Right lung (tissue), 5 donors: Measurements from ENCODE around the gene INPP5A. TPM values are rescaled to one million over a fixed set of nuclear protein-coding genes. Genes with fewer than 3 reads are reported as not detected.
"Not testable (repeated sequence)": the region's sequence is repeated elsewhere in the genome, so short reads cannot be mapped to it uniquely, and the experiment has no call there.

ENCODE experiments used
- DNase-seq, 2 donors: peaks; one replicate each; pipeline ENCODE4 v3.0.0-alpha.2; 2013
- polyA plus RNA-seq, 5 donors: library from polyadenylated mRNA; unstranded; fragments of 120-200 nt; gene quantifications; one replicate each; pipeline versions ENCODE4 v1.2.1 to v1.2.3, GENCODE V29; 2013; ENCODE audit warnings: inconsistent platforms in 1 of 5, low replicate concordance in 1 of 5; ENCODE audit not compliant: insufficient read length in 5 of 5, insufficient read depth in 1 of 5

The INPP5A gene
- polyA plus RNA-seq, 5 donors: 27.7 to 41.7 (median 35.5) TPM

GRCh38 chr10:132560241-132560731 is 22.7 kb downstream of the INPP5A start:
- no peak for DNase-seq

- no peak for DNase-seq
These were observed 24.8 kb downstream of the INPP5A start for GRCh38 chr10:132562177-132562915.

GRCh38 chr10:132562916-132563456 is 25.4 kb downstream of the INPP5A start:
- no peak for DNase-seq

DNA sequence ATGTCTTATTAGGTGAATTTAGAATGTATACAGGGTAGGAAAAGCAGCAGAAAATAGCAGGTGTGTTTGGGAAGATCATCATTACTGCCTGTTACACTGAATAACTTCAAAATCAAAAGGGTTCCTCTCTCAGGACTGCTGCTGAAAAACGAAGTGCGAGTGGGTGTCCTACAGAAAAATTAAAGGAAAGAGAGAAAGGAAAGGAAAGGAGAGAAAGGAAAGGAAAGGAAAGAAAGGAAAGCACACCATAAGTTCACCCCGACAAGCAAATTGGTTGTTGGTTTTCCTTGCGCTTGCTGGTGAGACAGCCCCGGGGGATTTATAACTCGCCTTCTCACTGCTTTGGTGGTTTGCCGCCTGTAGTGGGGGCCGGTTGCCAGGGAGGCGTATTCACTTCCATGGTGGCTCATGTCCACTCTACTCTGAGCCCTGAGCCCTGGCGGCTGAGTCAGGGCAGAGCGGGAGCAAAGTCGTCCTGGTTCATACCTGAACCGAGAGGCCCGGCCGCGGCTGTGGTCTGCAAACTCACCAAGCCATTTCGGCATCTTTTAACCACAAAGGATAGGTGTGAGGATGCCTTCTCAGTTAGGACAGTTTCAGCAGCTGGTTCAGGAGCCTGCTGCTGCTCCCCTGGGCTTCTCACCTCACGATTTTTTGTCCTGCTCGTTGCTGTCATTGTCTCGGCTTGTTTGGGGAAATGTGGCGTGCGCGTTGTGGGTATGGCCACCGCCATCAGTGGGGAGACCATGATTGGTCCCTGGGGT is 26.1 kb downstream of the INPP5A start:
- DNase-seq: no peak

GRCh38 chr10:132564249-132564605 is 26.6 kb downstream of the INPP5A start:
- DNase-seq: no peak

DNA sequence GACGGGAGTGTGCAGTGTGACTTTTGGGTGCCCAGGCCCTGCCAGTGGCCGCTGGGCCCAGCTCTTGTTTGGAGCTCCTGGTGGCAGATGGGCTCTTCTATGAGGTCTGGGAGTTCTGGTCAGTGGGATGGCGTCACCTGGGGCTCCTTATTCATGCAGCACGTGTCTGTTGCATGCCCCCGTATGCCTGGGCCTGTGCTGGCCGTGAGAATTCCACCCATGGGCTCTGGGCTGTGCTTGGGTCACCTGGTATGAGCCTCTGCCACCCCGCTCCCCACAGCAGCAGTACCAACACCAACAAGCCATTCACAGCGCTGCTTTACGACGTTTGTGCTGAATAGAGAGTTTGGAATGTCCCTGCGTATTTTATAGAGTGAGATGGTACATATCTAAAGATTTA is 27.1 kb downstream of the INPP5A start:
- DNase-seq: no peak

DNA sequence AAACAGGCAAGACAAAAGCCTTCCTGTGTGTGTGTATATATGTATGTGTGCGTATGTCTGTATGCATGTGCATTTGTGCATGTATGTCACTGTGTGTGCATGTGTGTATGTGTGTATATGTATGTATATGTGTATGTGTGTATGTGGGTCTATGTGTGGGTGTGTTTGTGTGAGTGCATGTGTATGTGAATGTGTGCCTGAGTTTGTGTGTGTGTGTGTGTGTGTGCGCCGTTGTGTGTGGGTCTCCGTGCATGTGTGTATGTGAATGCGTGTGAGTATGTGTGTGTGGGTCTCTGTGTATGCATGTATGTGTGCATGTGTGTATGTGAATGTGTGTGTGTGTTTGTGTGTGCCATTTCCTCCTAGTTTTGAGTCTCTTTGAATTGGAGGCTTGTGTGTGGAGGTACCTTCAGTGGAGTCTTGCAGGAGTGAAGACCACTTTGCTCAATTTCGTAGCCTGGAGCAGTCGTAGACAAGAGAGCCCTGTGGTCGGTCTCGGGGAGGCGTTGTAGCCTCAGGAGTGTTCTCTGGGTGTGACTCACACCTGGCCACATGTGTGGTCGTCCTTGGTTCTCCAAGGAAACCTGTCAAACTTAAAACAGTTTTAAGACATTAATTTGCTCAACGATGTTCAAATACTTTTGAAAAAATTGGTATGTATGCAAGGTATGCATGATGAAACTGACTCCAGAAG is 28.1 kb downstream of the INPP5A start:
- no peak for DNase-seq

DNA sequence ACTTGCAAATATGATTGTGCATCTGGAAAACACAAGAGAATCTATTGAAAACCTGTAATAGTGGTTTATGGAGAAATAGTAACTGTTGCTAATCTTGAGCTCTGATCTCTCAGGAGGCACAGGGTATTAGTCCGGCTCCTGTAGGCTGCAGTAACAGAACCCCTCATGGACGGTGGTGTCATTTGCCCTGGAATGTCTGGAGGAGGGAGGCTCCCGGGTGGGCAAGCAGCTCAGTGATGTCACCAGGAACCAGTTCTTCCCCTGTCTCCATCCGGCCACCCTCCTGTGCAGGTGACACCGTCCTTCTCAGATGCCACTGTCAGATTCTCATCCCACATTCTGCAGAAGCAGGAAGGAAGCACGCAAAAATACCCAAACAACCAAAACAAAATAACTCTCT is 29.3 kb downstream of the INPP5A start:
- DNase-seq: no peak

DNA sequence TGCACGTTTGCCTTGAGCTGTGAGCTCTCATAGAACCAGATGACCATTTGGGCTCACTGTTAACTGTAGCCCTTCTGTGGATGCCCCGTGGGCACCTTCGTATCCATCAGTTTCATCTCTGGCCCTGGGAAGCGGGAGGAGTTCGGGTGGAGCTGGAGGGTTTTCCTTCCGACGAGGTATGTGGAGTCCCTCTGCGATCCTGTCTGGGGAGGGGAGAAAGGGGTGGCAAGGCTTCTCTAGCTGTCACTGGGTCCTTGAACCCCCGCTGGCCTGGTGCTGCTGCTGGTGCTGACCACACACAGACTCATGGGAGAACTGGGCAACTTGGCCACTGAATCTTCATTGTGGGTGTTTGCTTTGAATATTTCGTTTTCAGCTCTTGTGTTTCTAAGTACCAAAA is 32.7 kb downstream of the INPP5A start:
- no peak for DNase-seq

- no peak for DNase-seq
These were observed 33.4 kb downstream of the INPP5A start for GRCh38 chr10:132570771-132571649.

DNA sequence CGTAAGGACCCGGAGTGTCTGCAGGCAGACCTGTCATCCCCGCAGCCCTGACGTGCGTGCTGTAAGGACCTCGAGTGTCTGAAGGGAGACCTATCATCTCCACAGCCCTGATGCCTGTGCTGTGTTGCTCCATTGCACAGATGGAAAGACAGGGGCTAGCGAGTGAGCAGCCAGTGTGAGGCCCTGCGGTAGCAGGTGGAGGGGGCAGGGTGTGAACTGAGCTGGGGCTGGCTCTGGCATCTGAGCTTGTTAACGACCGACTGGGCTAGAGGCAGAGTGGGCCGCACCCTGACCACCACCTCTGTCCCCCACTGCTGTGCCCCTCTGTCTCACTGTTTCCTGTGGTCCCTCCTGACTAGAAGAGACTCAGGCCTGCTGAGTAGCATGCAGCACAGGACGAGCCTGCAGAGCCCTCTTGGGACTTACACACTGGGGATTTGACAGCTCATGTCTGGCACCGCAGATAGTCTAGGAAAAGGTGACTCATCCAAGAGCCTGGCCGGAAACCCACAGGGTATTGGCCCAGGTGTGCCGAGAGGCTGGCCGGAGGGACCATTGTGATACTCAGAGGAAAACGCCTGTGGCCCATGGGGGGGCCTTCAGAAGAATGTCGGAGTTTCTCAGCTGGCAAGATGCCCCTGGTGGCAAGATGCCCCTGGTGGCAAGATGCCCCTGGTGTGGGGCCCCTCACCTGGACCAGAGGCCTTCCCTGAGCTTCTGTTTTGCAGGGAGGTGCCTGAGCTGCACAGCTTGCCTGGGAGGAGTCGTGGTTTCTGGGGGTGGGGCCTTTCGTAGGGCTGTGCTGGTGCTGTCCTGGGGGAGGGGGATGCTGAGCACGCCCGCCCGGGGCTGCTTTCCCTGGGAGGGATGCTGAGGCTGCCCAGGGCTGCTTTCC is 34.3 kb downstream of the INPP5A start:
- no peak for DNase-seq

DNA sequence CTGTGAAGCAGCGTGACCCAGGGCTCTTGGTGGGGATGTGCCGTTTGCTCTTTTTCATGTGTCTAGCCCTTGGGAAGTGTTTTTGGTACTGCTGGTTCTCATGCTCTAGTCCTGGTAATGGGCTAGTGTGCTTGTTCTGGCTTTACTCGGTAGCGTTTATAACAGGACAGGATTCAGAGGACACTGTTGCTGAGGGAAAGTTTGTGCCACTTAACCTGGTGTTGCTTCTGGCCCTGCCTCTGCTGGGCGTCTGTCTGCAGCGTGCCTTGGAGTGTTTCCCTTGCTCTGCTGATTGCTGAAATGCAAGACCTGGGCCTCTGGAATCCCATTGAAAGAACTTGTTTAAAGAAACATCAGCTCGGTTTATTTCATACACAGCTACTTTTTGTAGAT is 35.0 kb downstream of the INPP5A start:
- no peak for DNase-seq

DNA sequence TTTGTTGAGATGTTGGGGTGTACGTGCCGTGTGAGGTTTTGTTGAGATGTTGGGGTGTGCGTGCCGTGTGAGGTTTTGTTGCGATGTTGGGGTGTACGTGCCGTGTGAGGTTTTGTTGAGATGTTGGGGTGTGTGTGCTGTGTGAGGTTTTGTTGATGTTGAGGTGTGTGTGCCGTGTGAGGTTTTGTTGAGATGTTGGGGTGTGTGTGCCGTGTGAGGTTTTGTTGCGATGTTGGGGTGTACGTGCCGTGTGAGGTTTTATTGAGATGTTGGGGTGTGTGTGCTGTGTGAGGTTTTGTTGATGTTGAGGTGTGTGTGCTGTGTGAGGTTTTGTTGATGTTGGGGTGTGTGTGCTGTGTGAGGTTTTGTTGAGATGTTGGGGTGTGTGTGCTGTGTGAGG is 35.4 kb downstream of the INPP5A start:
- DNase-seq: not testable (repeated sequence)

DNA sequence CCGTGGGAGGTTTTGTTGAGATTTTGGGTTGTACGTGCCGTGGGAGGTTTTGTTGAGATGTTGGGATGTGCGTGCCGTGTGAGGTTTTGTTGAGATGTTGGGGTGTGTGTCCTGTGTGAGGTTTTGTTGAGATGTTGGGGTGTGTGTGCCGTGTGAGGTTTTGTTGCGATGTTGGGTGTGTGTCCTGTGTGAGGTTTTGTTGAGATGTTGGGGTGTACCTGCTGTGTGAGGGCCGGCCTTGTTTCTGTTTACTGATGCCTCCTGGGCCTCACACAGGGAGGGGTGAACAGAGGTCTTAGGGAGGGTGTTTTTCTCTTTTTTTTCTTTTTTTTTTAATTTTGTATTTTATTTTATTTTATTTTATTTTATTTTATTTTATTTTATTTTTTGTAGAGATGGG is 36.7 kb downstream of the INPP5A start:
- DNase-seq: no peak

- DNase-seq: no peak
These were observed 37.3 kb downstream of the INPP5A start for GRCh38 chr10:132574783-132575319.

- peak in 1 of 2 donors; percentile 67 for DNase-seq
These were observed 38.0 kb downstream of the INPP5A start for GRCh38 chr10:132575320-132576201.

DNA sequence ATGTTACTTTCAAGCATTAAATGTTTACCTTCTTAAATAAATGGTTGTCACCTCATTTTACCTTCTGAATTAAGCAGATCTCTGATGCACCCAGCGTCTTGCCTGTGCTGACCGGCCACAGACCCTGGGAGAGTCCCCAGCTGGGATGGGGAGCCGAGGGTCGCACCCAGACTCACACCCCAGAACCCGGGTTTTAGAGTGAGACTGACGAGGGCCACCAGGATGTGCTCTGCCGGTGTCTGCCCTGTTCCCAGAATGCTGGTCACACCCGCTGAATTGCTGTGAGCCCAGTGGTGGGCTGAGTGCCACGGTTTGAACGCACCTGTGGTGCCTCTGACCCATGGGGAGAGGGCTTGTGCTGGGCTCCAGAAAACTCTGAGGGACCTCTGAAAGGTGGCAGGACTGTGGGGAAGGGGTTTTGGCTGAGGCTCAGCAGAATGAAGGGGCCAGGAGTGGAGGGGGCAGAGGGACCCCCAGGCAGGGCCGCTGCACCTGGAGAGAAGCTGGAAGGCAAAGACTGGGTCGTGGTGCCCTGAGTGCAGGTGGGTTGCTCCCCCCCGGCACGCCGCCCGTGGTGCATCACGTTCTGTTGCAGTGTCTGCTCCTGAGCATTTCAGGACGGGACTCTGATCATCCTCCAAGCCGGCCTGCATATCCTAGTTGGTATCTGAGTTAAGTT is 39.2 kb downstream of the INPP5A start:
- no peak for DNase-seq

DNA sequence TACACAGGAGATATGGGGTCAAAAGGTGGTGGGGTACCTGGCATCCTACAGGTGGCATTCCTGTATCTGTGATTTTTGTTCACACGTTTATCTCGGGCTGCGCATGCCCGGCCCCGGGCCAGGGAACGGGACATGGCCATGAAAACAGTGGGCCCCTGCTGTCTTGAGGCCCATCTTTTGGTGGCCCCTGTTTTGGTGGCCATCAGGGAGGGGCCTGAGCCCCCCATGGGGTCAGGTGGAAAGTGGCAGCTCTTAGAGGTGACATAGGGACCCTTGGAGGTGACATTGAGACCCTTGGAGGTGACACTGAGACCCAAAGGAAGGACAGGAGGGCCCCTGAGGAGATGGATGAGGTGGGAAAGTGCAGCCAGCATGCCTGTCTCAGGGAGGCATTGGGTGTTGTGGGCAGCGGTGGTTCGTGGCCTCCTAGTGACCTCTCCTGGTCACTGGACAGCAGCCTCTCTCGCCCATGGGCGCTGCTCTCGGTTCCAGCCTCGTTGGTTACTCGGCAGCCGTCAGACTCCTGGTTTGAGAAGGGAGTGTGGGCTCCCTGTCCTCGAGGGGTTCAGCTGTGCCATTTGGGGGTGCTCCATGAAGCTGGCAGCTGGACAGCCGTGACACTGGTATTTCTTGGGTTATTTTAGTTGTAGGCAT is 39.9 kb downstream of the INPP5A start:
- no peak for DNase-seq
